ENCODE data around the gene OVCH1.
"Not testable (repeated sequence)": the region's sequence is repeated elsewhere in the genome, so short reads cannot be mapped to it uniquely, and the experiment has no call there.

OVCH1 gene

DNA sequence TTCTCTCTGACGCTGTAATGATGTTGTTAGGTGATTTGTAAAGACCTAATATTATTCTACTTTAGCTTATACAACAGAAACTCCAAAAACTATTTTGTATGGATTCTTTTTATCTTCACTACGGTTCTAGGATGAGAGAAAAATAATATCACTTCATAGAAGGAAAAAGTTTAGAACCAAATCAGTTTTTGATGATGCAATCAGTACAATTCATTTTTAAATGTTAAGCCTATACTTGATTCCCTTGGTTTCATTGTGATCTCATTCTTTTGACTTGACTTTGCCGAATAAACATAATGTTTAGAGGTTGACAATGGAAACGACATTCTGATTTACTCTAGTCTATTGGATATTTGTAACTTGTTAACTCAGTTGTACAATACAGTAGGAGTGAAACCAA lies 91.9 kb downstream of the OVCH1 start:
- DNase-seq (ENCODE audit: low read depth, low spot score) = no peak

DNA sequence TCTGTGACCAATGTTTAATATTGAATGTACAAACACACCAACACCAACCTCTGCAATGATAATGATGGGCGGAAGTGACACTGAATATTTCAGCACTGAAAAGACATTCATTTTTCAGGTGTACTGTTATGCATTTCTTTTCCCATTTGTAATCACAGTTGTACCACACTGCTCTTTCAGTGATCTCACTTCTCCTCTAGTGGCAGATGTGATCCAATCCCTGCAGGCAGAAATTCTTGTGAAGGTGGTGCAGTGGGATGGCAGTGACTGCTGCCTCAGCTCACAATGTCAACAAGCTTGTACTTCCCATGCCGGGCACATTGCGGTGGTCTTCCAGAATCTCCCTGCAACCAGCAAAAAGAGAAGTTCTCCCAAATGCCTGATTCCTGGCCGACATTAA lies 93.5 kb downstream of the OVCH1 start:
- no peak for DNase-seq (ENCODE audit: low read depth, low spot score)

DNA sequence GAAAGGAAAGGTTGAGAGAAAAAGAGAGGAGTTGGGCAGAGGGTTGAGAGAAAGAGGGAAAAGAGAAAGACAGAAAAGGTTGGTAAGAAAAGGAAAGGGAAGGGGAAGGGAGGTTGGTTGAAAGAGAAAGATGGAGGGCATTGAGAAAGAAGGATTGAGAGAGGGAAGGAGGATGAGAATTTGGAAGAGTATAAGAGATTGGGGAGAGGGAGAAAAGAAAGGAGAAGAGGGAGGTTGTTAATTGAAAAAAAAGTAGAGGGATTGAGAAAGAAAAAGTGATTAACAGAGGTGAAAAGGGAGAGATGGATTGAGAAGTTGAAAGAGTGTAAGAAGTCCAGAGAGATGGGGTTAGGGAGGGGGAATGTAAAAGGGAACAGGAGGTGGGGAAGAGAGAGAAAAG lies 95.0 kb downstream of the OVCH1 start:
- DNase-seq (ENCODE audit: low read depth, low spot score) = no peak

DNA sequence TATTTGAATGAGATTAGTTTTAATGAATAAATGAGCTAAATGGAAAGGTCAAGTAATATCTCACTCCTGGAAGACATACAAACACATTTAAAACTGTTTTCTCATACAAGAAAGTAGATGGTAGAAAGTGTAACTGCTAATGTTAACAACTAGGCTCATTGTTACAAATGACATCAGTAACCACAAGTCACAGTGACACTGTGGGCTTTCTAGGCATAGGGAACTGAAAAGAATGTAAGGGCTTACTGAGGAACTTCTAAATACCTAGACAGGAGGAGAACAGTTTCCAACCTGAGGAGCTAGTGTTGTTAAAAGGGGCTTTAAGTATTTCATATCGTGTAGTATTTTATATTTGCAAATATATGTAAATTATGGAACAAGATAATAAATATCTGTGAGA lies 99.0 kb downstream of the OVCH1 start:
- DNase-seq (ENCODE audit: low read depth, low spot score) = no peak

DNA sequence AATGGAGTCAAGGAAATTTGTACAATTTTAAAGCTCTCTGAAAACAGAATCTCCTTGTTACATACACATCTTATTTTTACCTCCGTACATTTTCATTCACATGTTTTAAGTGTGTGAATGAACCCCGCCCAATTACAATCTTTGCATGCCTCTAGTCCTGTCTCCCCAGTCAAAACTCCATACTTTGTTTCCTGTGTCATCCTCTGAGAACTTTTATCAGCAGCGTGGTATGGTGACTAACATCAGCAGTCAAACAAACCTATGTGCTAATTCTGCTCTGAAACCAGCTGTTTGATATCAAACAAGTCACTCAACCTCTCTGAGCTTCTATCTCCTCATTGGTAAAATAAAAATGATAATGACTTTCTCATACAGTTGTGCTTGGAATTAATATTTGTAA lies 100.7 kb downstream of the OVCH1 start:
- DNase-seq (ENCODE audit: low read depth, low spot score) = no peak

DNA sequence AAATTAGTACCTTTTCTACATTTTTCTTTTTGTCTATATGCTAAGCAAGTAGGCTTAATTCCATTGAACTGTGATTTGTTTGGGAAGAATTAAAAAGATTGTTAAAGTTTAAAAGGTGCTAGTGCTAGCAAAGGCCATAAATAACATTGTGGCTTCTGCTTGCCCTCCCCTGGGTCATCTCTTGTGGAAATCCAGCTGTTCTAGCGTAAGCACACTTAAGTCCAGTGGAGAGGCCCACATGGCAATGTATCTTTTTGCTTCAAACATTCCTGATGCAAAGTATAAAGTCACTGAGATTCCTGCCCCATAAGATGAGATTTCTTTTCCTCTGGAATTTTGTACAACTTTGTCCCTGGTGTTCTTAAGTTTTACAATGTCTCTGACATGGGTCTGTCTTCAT lies 102.1 kb downstream of the OVCH1 start:
- DNase-seq (ENCODE audit: low read depth, low spot score) = no peak

DNA sequence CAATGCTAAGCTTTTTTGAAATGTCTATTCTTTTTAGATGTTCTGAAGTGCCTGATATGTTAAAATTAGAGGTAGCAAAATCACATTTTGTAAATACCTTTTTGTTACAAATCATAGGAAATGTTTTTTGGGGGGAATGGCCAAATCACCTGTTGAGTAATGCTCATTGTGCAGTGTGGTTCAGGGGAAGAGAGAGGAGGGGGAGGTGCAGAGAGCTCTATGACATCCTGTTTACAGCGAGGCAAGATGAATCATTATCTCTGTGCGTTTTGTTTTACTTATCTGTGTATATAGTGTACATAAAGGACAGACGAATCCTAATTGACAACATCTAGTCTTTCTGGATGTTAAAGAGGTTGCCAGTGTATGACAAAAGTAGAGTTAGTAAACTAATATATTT lies 107.1 kb downstream of the OVCH1 start:
- DNase-seq (ENCODE audit: low read depth, low spot score) = not testable (repeated sequence)

DNA sequence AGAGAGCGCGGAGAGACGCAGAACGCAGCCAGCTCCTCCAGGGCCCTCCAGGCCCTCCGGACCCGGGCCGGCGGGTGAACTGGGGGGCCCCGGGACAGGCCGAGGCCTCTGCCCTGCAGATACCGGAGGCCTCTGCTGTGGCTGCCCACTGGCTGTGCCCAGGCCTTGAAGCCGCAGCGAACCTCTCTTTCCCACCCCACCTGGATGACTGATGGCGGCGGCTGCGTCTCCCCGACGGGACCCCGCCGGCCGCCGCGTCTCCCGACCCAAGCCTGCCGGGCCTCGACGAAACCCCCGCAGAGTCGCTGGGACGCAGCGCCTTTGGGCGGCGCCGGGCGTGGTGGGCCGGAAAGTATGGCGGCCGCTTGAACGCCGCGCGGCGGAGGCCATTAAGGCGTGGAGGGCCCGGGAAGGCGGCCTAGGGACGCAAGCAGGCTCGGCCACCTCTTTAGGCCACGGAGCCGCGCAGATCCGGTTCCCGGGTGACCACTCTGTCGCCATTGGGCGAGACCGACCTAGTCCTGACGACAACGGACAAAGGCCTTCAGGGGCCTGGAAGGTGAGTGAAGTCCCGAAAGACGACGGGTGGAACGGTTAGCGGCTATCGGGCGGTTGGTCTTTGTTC lies 108.1 kb downstream of the OVCH1 start:
- no peak for DNase-seq (ENCODE audit: low read depth, low spot score)

DNA sequence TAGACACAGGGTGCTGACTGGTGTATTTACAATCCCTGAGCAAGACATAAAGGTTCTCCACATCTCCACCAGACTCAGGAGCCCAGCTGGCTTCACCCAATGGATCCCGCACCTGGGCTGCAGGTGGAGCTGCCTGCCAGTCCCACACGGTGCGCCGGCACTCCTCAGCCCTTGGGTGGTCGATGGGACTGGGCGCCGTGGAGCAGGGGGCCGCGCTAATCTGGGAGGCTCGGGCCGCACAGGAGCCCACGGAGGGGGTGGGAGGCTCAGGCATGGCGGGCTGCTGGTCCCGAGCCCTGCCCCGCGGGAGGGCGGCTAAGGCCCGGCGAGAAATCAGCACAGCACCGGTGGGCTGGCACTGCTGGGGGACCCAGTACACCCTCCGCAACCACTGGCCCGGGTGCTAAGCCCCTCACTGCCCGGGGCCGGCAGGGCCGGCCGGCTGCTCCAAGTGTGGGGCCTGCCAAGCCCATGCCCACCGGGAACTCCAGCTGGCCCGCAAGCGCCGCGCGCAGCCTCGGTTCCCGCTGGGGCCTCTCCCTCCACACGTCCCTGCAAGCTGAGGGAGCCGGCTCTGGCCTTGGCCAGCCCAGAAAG lies 111.3 kb downstream of the OVCH1 start:
- not testable (repeated sequence) for DNase-seq (ENCODE audit: low read depth, low spot score)

DNA sequence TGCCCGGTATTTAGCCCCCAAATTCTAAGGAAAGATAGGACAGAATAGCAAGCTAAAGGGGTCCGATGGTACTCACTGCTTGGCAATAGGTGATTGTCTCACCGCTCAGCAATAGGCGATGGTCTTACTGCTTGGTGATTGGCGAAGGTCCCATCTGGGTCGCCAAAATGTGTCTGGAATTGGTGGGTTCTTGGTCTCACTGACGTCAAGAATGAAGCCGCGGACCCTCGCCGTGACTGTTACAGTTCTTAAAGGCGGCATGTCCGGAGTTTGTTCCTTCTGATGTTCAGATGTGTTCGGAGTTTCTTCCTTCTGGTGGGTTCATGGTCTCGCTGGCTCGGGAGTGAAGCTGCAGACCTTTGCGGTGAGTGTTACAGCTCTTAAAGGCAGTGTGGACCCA lies 112.3 kb downstream of the OVCH1 start:
- DNase-seq (ENCODE audit: low read depth, low spot score) = not testable (repeated sequence)

DNA sequence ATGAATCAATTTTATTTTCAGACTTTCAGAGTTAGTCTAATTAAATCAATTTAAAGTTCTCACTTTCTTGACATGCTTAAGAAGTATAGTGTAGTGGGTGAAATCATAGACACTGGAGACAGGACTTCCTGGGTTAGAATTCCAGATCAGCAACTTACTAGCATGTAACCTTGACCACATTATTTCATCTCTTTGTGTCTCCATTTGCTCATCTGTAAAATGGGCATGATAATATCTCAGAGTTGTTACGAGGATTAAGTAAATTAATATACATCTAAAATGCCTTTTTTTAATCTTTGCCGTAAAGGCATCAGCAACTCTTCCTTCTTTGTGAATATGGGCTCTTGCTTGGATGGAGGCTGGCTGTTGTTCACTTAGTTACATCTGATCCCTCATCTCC lies 115.2 kb downstream of the OVCH1 start:
- no peak for DNase-seq (ENCODE audit: low read depth, low spot score)

DNA sequence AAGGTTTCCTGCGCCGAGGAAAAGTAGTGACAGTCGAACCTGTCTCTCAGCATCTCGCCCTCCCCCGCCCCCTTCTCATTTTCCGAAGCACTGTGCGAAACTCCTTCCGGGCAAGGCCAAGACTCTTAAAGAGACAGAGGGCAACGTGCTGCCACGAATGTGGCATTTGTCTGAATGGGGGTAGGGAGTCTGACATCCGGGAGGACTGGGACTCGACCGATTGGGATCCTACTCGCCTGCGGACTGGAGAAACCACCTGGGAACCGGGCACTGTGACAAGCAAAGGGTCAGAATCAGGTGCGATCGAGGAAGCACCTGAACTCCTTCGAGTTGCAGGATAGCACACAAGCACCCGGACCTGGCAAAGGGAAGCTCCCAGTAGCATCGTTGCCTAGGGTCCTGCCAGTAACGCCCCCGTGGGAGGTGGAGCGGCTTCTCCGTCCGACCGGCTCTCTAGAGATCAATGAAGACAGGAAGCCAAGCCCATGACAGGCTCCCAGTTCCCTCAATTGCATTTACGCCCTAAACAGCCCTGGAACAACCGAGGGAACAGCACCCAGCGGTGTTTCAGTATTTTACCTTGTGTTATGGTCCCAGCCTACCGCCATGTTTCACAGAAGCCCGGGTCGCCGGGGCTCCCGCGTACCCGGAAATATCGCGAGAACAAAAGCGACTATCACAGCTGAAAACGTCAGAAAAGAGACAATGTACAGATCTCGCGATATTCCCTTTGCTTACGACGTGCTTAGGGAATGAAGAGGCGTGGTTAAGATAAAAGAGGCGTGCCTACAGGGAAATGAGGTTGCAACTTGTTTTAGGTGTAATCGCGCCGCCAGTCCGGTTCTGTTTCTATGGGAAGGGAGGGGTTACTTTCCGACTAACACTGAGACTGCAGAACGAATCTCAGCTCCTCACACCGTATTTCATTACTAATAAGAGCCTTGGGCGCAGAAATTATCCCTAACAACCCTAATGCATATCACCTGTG lies 116.7 kb downstream of the OVCH1 start, which contains the start of gene ERGIC2:
Gene ERGIC2 (minus strand): TSS at position 637 of the 988 bp plus-strand sequence. CDS start 9,539 bp downstream, outside the sequence.
- peak; percentile 98 for DNase-seq (ENCODE audit: low read depth, low spot score)

Data from ELF-1 (cell line).